HS-27A (cell line): Measurements from ENCODE around the gene GPR39.

Experiments
- DNase-seq: peaks from one replicate; pipeline ENCODE4 v3.0.0-alpha.2; 2012; ENCODE audit warnings: low read depth, missing footprints

Gene GPR39

GRCh38 chr2:132641819-132642218 is 225.2 kb downstream of the GPR39 start:
- DNase-seq = no peak

- no peak for DNase-seq
Measured at GRCh38 chr2:132642415-132642814, 225.8 kb downstream of the GPR39 start.

- no peak for DNase-seq
Measured at GRCh38 chr2:132645176-132645575, 228.6 kb downstream of the GPR39 start.

GRCh38 chr2:132645722-132646539 is 229.3 kb downstream of the GPR39 start:
- no peak for DNase-seq

- DNase-seq = no peak
Measured at GRCh38 chr2:132646540-132647108, 230.0 kb downstream of the GPR39 start.

GRCh38 chr2:132651115-132652045 is 234.8 kb downstream of the GPR39 start:
- DNase-seq = no peak

- no peak for DNase-seq
Measured at GRCh38 chr2:132652474-132652873, 235.9 kb downstream of the GPR39 start.

- no peak for DNase-seq
Measured at GRCh38 chr2:132654335-132654734, 237.7 kb downstream of the GPR39 start.

- DNase-seq = no peak
Measured at GRCh38 chr2:132654968-132655367, 238.4 kb downstream of the GPR39 start.

GRCh38 chr2:132656266-132656975 is 239.8 kb downstream of the GPR39 start:
- no peak for DNase-seq

- DNase-seq = no peak
Measured at GRCh38 chr2:132659331-132659730, 242.7 kb downstream of the GPR39 start.

GRCh38 chr2:132662732-132663131 is 246.1 kb downstream of the GPR39 start:
- DNase-seq = no peak

GRCh38 chr2:132664096-132664495 is 247.5 kb downstream of the GPR39 start:
- no peak for DNase-seq

GRCh38 chr2:132665401-132666140 is 249.0 kb downstream of the GPR39 start:
- DNase-seq = no peak

- DNase-seq = no peak
Measured at GRCh38 chr2:132667706-132668105, 251.1 kb downstream of the GPR39 start.

GRCh38 chr2:132668189-132668823 is 251.7 kb downstream of the GPR39 start:
- no peak for DNase-seq

- no peak for DNase-seq
Measured at GRCh38 chr2:132668987-132669907, 252.6 kb downstream of the GPR39 start.

- DNase-seq = no peak
Measured at GRCh38 chr2:132669908-132670495, 253.4 kb downstream of the GPR39 start, which contains the start of gene LYPD1. LYPD1 (minus strand) TSS chr2:132670205; CDS start chr2:132669932, 273 bp downstream.

GRCh38 chr2:132670496-132671150 is 254.0 kb downstream of the GPR39 start:
- no peak for DNase-seq
